H1 (cell line): Measurements from ENCODE around the gene SPOCK1. TPM values are rescaled to one million over a fixed set of nuclear protein-coding genes. Genes with fewer than 3 reads are reported as not detected.

ENCODE experiments used
- CEBPB ChIP-seq: IDR thresholded peaks from 2 replicates; pipeline ENCODE4 v1.6.1; 2012; ENCODE audit warnings: low read depth, low read length
- polyA plus RNA-seq, 7 experiments: library from polyadenylated mRNA; depleted of rRNA in 3 of 7; stranded (reverse) in 5 of 7; unstranded in 2 of 7; fragments of >200 nt in 5 of 7; fragments of 200-250 nt in 2 of 7; gene quantifications; 1 replicate in 5 of 7; 2 replicates in 1 of 7; 4 replicates in 1 of 7; pipeline versions ENCODE4 v1.2.1 to v1.2.3, GENCODE V29; 2011 to 2013; ENCODE audit warnings: missing spikeins in 2 of 7, mixed read lengths in 2 of 7
- total RNA-seq: library from RNA; stranded (reverse); fragmentation: NEBNext Ultra II Directional; extraction: Animal tissue kit (Norgen Biotek cat#: 25700); gene quantifications from 2 replicates; pipeline ENCODE4 v1.2.1, GENCODE V29; 2021

Gene SPOCK1
- total and polyA plus RNA-seq, 2 of the 8 experiments (the other 6 are each of a cell fraction or from before 2014, with no cell fraction given): 6.9 to 18.1 TPM

- no peak for TF ChIP-seq CEBPB
Observed at GRCh38 chr5:137056676-137057075, 442.4 kb downstream of the SPOCK1 start (continued).
